Neuronal stem cell (in vitro differentiated cells): ENCODE measurements around the gene LTBP4.

Experiments
- DNase-seq: peaks from one replicate; pipeline ENCODE4 v3.0.0-alpha.2; 2013; ENCODE audit warnings: low spot score
- H2AFZ ChIP-seq: one replicate; pipeline ENCODE4 v1.6.1; 2013; ENCODE audit warnings: mild to moderate bottlenecking, low read length, inconsistent platforms
- H2AK5ac ChIP-seq: 2 replicates; pipeline ENCODE4 v1.6.1; 2013; ENCODE audit warnings: low read depth, mild to moderate bottlenecking, inconsistent platforms, low read length, moderate library complexity, mixed read lengths
- H2BK120ac ChIP-seq: 2 replicates; pipeline ENCODE4 v1.6.1; 2013; ENCODE audit warnings: low read depth, mild to moderate bottlenecking, inconsistent platforms, low read length, moderate library complexity, mixed read lengths
- H2BK12ac ChIP-seq: one replicate; pipeline ENCODE4 v1.6.1; 2013; ENCODE audit warnings: low read length, inconsistent platforms
- H2BK15ac ChIP-seq: 2 replicates; pipeline ENCODE4 v1.6.1; 2013; ENCODE audit warnings: mild to moderate bottlenecking, low read length, inconsistent platforms, mixed read lengths
- H2BK5ac ChIP-seq: one replicate; pipeline ENCODE4 v1.6.1; 2013; ENCODE audit warnings: inconsistent platforms, mild to moderate bottlenecking, low read length, moderate library complexity
- H3K14ac ChIP-seq: one replicate; pipeline ENCODE4 v1.6.1; 2013; ENCODE audit warnings: low read length, inconsistent platforms
- H3K18ac ChIP-seq: 2 replicates; pipeline ENCODE4 v1.6.1; 2013; ENCODE audit warnings: low read length, inconsistent platforms
- H3K23ac ChIP-seq: 2 replicates; pipeline ENCODE4 v1.6.1; 2013; ENCODE audit warnings: low read depth, mild to moderate bottlenecking, mixed read lengths, low read length, inconsistent platforms; ENCODE audit not compliant: poor library complexity
- H3K27ac ChIP-seq: replicated peaks from 3 replicates; pipeline ENCODE4 v1.5.1; 2013; ENCODE audit warnings: low read length, inconsistent platforms
- H3K27me3 ChIP-seq, 3 experiments: 2 replicates each; pipeline ENCODE4 v1.6.1; 2013; ENCODE audit warnings: low read length in 3 of 3, mild to moderate bottlenecking in 2 of 3, inconsistent platforms in 1 of 3, low read depth in 1 of 3, mixed read lengths in 1 of 3, moderate library complexity in 1 of 3; ENCODE audit not compliant: control insufficient read depth in 3 of 3, insufficient read depth in 3 of 3
- H3K36me3 ChIP-seq, 2 donors: replicated peaks in 1 of 2; 2 replicates each; pipeline ENCODE4 v1.6.1; 2013; ENCODE audit warnings: low read length in 2 of 2; ENCODE audit not compliant: control insufficient read depth in 2 of 2, insufficient read depth in 2 of 2
- H3K4ac ChIP-seq: 2 replicates; pipeline ENCODE4 v1.6.1; 2013; ENCODE audit warnings: inconsistent platforms, mild to moderate bottlenecking, low read length, moderate library complexity
- H3K4me1 ChIP-seq, 2 donors: 1 replicate in 1 of 2; 2 replicates in 1 of 2; pipeline ENCODE4 v1.6.1; 2013; ENCODE audit warnings: low read length in 2 of 2, low read depth in 1 of 2; ENCODE audit not compliant: control insufficient read depth in 2 of 2, insufficient read depth in 1 of 2
- H3K4me2 ChIP-seq: one replicate; pipeline ENCODE4 v1.6.1; 2013; ENCODE audit warnings: mild to moderate bottlenecking, low read length, inconsistent platforms; ENCODE audit not compliant: insufficient read depth, poor library complexity, severe bottlenecking
- H3K4me3 ChIP-seq, 2 donors: 2 replicates each; pipeline ENCODE4 v1.5.1; 2013; ENCODE audit warnings: low read length in 2 of 2, mild to moderate bottlenecking in 2 of 2, inconsistent platforms in 1 of 2, moderate library complexity in 1 of 2
- H3K79me1 ChIP-seq: one replicate; pipeline ENCODE4 v1.6.1; 2013; ENCODE audit warnings: low read depth, mild to moderate bottlenecking, inconsistent platforms, low read length, moderate library complexity
- H3K9ac ChIP-seq: one replicate; pipeline ENCODE4 v1.6.1; 2013; ENCODE audit warnings: mild to moderate bottlenecking, low read depth, low read length, inconsistent platforms; ENCODE audit not compliant: poor library complexity
- H3K9me3 ChIP-seq, 2 donors: replicated peaks in 1 of 2; 2 replicates each; pipeline versions ENCODE3 to v1.6.1; 2013; ENCODE audit warnings: low read length in 2 of 2, mild to moderate bottlenecking in 2 of 2, inconsistent platforms in 1 of 2, low read depth in 1 of 2, mixed read lengths in 1 of 2, moderate library complexity in 1 of 2; ENCODE audit not compliant: control insufficient read depth in 2 of 2, insufficient read depth in 1 of 2
- H4K8ac ChIP-seq: one replicate; pipeline ENCODE4 v1.6.1; 2013; ENCODE audit warnings: low read depth, mild to moderate bottlenecking, inconsistent platforms, low read length, moderate library complexity
- H4K91ac ChIP-seq: one replicate; pipeline ENCODE4 v1.6.1; 2013; ENCODE audit warnings: low read length, low read depth, mild to moderate bottlenecking, inconsistent platforms; ENCODE audit not compliant: poor library complexity
- WGBS, 2 donors: extraction: QIAGEN DNeasy Blood & Tissue Kit; methylation state at CpG; one replicate each; pipeline ENCODE4 v1.1.7; 2013; ENCODE audit warnings: missing lambda C conversion rate in 2 of 2, mixed read lengths in 1 of 2; ENCODE audit not compliant: insufficient read length in 2 of 2, insufficient replicate concordance in 1 of 2; ENCODE audit errors: extremely low coverage in 2 of 2; 5-methylcytosine and 5-hydroxymethylcytosine counted together

LTBP4 gene

GRCh38 chr19:40627486-40628279 is 26.5 kb downstream of the LTBP4 start:
- Histone ChIP-seq H3K79me1 (no peaks in the 10 kb centered on the region), H3K4me3 (no peak overlapping the region), H2AFZ (no peak overlapping the region), H3K4me1 (peaks cover 5 to 11% of the 10 kb centered on the region in 2 donors), H4K91ac (no peak overlapping the region), H3K23ac (peak overlapping the region; percentile 86), H3K9ac (peak overlapping the region; percentile 3), H2BK5ac (no peak overlapping the region), H3K27ac (no peak overlapping the region), H3K9me3 (no peaks in the 10 kb centered on the region), H2BK12ac (no peak overlapping the region), H3K4ac (no peak overlapping the region), H2AK5ac (no peak overlapping the region), H3K14ac (no peak overlapping the region), H3K4me2 (no peak overlapping the region), H2BK120ac (no peak overlapping the region), H3K27me3 (no peaks in the 10 kb centered on the region), H4K8ac (no peak overlapping the region), H2BK15ac (no peak overlapping the region), H3K18ac (peak overlapping the region; percentile 33), H3K36me3 (peaks cover 8 to 77% of the 10 kb centered on the region in 2 donors)
- no peak for DNase-seq
- no CpG with 5 or more reads among the region's 39 CpGs for WGBS, 2 donors

- DNase-seq = no peak
- no peak overlapping the region for H3K4me2 ChIP-seq
- peaks cover 8 to 61% of the 10 kb centered on the region in 2 donors for H3K36me3 ChIP-seq
- no peak overlapping the region for H2BK12ac ChIP-seq
- WGBS, 2 donors = no CpG with 5 or more reads among the region's 42 CpGs
- no peaks in the 10 kb centered on the region for H3K79me1 ChIP-seq
- no peak overlapping the region for H3K18ac ChIP-seq
- peaks cover 6 to 12% of the 10 kb centered on the region in 2 donors for H3K4me1 ChIP-seq
- no peak overlapping the region for H2BK5ac ChIP-seq
- no peak overlapping the region for H3K4ac ChIP-seq
- H3K23ac ChIP-seq = no peak overlapping the region
- no peak overlapping the region for H4K8ac ChIP-seq
- H2BK15ac ChIP-seq = no peak overlapping the region
- no peak overlapping the region for H2BK120ac ChIP-seq
- H4K91ac ChIP-seq = peak overlapping the region; percentile 14
- no peak overlapping the region for H3K27ac ChIP-seq
- peak overlapping the region; percentile 13 for H3K9ac ChIP-seq
- H2AFZ ChIP-seq = no peak overlapping the region
- H3K27me3 ChIP-seq = peaks cover 0 to 3% (median 0%) of the 10 kb centered on the region in 3 experiments
- H2AK5ac ChIP-seq = no peak overlapping the region
- no peak overlapping the region for H3K14ac ChIP-seq
- no peaks in the 10 kb centered on the region for H3K9me3 ChIP-seq
- no peak overlapping the region for H3K4me3 ChIP-seq
Measured at GRCh38 chr19:40629346-40629745, 28.2 kb downstream of the LTBP4 start.

GRCh38 chr19:40630571-40631160 is 29.5 kb downstream of the LTBP4 start:
- Histone ChIP-seq H3K4me3 (no peak overlapping the region), H2AK5ac (no peak overlapping the region), H3K4me1 (peaks cover 6 to 12% of the 10 kb centered on the region in 2 donors), H3K4me2 (no peak overlapping the region), H3K27ac (no peak overlapping the region), H3K4ac (no peak overlapping the region), H3K9me3 (no peaks in the 10 kb centered on the region), H3K18ac (no peak overlapping the region), H2BK15ac (no peak overlapping the region), H3K27me3 (peaks cover 0 to 6% (median 0%) of the 10 kb centered on the region in 3 experiments), H2BK120ac (no peak overlapping the region), H2BK5ac (no peak overlapping the region), H4K91ac (no peak overlapping the region), H2BK12ac (no peak overlapping the region), H4K8ac (no peak overlapping the region), H3K79me1 (no peaks in the 10 kb centered on the region), H3K9ac (no peak overlapping the region), H3K36me3 (peaks cover 8 to 49% of the 10 kb centered on the region in 2 donors), H3K14ac (no peak overlapping the region), H2AFZ (no peak overlapping the region), H3K23ac (no peak overlapping the region)
- DNase-seq = no peak
- WGBS, 2 donors = no CpG with 5 or more reads among the region's 16 CpGs

DNA sequence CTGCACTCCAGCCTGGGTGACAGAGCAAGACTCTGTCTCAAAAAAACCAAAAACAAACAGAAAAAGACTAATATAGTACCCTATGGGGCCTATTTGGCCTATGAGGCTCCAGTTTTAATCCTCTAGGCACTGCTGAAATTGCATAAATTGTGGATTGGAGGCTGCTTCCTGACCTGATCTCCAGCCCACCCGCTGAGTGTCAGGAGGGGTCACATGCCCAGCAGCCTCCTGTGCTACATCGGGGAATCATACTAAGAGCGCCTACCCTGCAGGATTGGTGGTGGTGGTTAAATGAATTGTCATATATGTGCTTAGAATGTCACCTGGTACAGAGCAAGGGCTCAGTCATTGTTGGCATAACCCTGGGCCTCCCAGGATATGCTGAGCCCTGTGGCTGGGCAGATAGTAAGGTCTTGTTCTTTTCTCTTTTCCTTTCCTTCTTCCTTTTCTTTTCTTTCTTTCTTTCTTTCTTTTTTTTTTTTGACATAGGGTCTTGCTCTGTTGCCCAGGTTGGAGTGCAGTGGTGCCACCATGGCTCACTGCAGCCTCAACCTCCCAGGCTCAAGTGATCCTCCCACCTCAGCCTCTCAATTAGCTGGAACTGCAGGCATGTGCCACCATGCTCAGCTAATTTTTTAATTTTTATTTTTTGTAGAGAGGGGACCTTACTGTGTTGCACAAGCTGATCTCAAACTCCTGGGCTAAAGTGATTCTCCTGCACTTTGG is 31.3 kb downstream of the LTBP4 start:
- Histone ChIP-seq H3K4ac (no peak overlapping the region), H2BK12ac (no peak overlapping the region), H4K91ac (no peak overlapping the region), H3K36me3 (peaks cover 7 to 31% of the 10 kb centered on the region in 2 donors), H3K9ac (no peak overlapping the region), H2BK5ac (no peak overlapping the region), H2AFZ (no peak overlapping the region), H2BK15ac (no peak overlapping the region), H3K79me1 (no peaks in the 10 kb centered on the region), H3K9me3 (no peaks in the 10 kb centered on the region), H3K14ac (no peak overlapping the region), H2AK5ac (no peak overlapping the region), H3K4me2 (no peak overlapping the region), H3K27ac (no peak overlapping the region), H2BK120ac (no peak overlapping the region), H4K8ac (no peak overlapping the region), H3K18ac (peak overlapping the region; percentile 16), H3K4me1 (peaks cover 6 to 12% of the 10 kb centered on the region in 2 donors), H3K4me3 (no peak overlapping the region), H3K23ac (no peak overlapping the region), H3K27me3 (peaks cover 0 to 8% (median 0%) of the 10 kb centered on the region in 3 experiments)
- DNase-seq = no peak
- no CpG with 5 or more reads among the region's 3 CpGs for WGBS, 2 donors
